GM19324 (cell line): ENCODE results near the gene NKAIN2.
"Not testable (repeated sequence)": the region's sequence is repeated elsewhere in the genome, so short reads cannot be mapped to it uniquely, and the experiment has no call there.

Experiments
- ATAC-seq: cut with Tn5 transposase; IDR thresholded peaks from one replicate; pipeline ENCODE4 v1.9.1; 2021; ENCODE audit warnings: mild to moderate bottlenecking, moderate library complexity; ENCODE audit not compliant: unreplicated experiment, low FRiP score

Gene NKAIN2

GRCh38 chr6:124659427-124659826 is 855.8 kb downstream of the NKAIN2 start:
- no peak for ATAC-seq

DNA sequence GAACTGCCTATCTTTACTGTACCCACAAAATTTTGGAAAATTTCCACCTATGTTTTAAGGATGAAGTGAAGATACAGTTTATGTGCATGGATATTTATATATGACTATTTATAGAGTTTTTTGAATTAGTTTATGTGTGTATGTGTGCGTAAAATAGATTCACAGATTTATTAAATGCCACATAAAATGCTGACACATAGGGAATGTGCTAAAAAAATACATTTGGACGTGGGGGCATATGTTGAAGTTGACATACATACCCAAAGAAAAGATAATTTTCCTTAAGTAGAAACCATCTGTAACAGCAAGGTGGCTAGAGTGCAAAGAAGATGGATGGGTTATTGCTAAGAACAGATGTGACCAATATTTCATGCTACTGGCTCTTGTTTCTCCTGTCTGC is 856.5 kb downstream of the NKAIN2 start:
- no peak for ATAC-seq

DNA sequence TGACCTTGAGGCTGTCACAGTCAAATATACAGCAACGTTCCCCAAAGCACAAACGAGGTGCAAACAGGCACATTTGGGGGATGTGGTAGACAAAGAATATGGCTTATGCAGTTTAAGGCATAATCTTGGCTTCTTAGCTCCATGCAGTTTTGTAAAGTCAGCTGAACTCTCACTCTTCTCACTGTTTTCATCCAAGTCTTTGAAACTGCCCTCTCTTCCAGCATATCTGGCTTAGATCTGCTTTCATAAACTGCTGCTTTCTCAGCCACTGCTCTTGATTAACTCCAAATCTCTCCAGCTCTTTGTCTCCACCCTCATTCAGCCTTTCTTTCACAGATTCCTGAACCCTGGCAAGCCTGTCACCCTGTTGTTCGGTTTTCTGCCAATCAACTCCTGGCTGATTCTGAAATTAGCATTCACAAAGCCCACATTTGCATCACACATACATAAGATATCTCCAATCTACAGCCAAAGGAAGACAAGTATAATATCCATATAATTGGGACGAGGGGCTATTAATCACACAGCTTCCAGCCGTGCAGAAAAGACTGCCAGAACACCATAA is 857.5 kb downstream of the NKAIN2 start:
- no peak for ATAC-seq

DNA sequence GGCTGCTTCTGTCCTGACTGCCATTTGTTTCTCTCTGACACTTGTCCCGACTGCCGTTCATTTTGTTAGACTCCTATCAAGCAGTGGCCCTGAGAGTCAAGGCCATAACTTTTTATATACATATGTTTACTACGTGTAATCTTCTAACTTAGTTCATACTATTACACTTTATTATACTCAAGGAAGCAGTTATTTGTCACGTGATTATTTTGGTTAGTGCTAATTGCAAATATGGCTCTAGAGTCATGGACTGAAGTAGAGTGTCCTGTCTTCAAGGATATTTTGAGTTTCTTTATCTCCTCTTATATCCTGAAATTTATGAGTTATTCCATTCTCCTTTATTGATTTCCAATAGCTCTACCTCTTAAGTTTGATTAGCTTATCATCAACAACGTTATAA is 864.4 kb downstream of the NKAIN2 start:
- ATAC-seq, result no peak

GRCh38 chr6:124669713-124670480 is 866.2 kb downstream of the NKAIN2 start:
- no peak for ATAC-seq

DNA sequence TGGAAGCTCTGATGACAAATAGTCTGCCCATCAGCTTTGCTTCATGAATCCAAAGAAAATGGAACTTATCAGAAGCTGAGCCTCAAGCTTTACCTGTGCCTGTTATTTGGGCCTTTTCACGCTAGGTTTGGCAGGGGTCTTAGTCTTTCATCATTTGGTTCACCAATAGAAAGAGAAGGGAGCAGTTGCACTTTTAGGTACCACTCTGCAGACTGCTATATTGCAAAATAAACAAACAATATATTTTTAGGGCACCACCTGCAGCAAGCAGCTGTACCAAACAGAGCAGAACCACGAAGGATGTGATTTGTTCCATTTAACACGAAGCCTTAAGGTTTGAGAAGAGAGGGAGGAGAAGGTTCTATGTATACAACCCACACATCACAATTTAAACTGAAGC is 867.1 kb downstream of the NKAIN2 start:
- no peak for ATAC-seq

DNA sequence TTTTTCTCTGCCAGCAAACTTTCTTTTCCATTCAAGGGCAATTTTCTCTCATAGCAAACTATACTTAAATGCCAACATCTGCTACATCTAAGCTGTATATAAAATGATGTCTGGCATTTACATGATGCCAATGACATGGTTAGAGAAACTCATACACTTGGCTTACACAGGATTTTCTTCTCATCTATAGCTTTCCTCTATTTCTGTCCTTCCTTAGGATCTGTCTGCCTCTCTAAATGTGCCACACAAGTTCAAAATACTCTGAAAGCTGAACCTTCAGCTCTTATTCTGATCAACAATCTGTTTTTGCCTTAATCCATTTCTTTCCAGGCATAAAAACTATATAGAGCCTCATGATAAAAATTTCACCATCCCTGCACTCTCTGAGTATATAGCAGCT is 867.7 kb downstream of the NKAIN2 start:
- ATAC-seq, result no peak

DNA sequence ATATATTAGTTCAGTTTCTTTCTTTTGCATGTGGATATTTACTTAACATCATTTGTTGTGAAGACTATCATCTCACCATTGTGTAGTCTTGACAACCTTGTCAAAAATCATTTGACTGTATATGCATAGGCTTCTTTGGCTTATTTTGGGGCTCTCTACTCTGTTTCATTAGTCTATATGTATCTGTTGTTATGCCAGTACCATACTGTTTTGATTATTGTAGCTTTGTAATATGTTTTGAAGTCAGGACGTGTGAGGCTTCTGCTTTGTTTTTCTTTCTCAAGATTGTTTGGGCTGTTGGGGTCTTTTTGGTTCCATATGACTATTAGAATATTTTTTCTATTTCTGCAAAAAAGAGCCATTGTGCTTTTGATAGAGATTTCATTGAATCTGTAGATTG is 870.4 kb downstream of the NKAIN2 start:
- no peak for ATAC-seq

DNA sequence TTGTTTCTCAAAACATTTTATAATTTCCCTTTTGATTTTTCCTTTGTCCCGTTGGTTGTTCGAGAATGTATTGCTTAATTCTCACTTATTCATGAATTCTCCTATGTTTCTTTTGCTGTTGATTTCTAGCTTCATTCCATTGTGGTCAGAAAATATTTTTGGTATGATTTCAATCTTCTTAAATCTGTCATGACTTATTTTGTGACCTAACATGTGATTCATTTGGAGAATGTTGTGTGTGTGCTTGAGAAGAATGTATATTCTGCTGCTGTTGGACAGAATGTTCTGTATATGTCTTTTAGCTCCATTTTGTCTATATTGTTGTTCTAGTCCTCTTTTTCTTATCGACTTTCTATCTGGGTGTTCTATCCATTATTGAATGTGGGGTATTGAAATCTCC is 872.4 kb downstream of the NKAIN2 start:
- ATAC-seq, result no peak

GRCh38 chr6:124677874-124678273 is 874.2 kb downstream of the NKAIN2 start:
- no peak for ATAC-seq

DNA sequence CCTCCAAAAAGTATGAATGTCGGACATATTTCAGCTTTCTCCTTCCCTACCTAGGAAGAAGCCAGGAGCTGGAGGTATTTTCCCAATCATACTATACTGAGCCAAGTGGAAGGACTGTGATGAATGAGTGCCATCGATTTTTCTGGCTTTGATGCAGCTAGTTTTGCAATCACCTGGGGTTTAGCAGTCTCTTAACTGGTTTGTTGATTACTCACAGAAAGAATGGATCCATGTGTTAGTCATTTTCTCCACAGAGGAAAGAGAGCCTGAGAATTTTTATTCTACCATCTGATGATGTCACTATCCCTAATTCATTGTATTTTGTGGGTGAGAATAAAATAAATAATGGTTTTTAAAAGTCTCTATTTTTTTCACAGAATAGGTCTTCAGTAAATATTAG is 875.7 kb downstream of the NKAIN2 start:
- no peak for ATAC-seq

DNA sequence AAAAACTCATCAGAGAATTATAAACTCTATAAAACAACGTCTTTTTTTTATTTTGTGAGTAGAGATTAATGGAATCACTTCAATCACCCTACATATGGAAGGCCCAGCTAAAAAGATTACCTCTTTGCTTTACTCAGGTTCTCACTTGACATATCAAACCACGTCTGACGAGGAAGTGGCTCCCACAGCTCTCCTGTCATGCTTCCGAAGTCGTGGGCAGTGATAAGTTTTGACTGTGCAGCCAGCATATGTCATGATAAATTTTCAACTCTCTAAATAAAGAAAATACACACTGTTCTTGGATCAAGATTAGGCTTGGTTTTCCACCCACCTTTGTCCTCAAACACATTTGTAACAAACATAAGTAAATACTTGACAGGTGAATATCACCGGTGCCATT is 879.1 kb downstream of the NKAIN2 start:
- no peak for ATAC-seq

- ATAC-seq, result no peak
These were observed 879.8 kb downstream of the NKAIN2 start for GRCh38 chr6:124683507-124683906.

GRCh38 chr6:124684621-124685020 is 881.0 kb downstream of the NKAIN2 start:
- ATAC-seq, result no peak

DNA sequence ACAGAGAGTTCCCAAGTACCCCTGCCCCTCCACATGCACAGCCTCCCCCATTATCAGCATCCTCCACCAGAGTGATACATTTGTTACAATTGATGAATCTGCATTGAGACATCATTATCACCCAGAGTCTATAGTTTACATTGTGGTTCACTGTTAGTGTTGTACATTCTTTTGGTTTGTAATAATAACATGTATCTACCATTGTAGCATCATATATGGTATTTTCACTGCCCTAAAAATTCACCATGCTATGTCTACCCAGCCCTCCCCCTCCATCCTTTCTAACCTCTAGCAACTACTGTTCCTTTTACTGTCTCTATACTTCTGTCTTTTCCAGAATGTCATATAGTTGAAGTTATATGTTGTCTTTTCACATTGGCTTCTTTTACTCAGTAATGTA is 884.7 kb downstream of the NKAIN2 start:
- no peak for ATAC-seq

GRCh38 chr6:124694139-124694705 is 890.6 kb downstream of the NKAIN2 start:
- no peak for ATAC-seq

DNA sequence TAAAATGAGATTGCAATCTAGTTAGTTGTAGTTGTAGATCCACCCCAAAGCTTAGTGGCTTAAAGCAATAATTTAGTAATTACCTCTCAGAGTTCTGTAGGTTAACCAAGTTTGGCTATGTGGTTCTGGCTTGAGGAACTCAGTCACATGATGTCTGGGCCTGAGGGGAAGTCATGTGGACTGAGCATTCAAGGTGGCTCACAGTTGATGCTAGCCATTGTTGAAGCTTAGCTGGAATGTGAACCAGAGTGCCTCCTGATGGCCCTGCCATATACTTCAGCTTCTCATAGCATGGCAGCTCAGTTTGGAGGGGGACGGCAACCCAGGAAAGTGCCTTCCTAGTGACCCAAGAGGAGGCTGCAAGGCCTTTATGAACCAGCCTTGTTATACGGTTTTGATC is 895.4 kb downstream of the NKAIN2 start:
- no peak for ATAC-seq

GRCh38 chr6:124703541-124703940 is 899.9 kb downstream of the NKAIN2 start:
- no peak for ATAC-seq

GRCh38 chr6:124712532-124712931 is 908.9 kb downstream of the NKAIN2 start:
- not testable (repeated sequence) for ATAC-seq

- ATAC-seq, result no peak
These were observed 911.1 kb downstream of the NKAIN2 start for GRCh38 chr6:124714728-124715127.

DNA sequence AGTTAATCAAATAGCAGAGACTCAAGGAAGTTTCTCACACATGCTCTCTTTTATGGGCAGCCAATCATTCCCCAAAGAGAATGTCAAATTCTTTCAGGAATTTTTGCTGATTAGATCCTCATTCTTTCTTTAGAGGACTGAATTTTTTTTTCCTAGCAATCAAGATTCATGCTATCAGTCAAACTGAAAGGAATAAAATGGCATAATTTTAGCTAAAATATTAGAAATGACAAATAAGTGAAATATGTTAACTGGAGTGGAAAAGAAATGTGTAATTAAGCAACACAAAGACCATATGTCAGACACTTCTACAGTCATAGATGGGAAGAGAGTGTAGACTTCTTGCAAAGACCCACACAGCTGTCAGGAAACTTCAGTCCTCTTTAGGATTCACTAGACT is 916.2 kb downstream of the NKAIN2 start:
- no peak for ATAC-seq

- ATAC-seq, result no peak
These were observed 917.7 kb downstream of the NKAIN2 start for GRCh38 chr6:124721331-124721730.
